Measurements from ENCODE around the gene BMPR1B. TPM values are rescaled to one million over a fixed set of nuclear protein-coding genes. Genes with fewer than 3 reads are reported as not detected.

BMPR1B gene
- total RNA-seq, 3 donors from 2014 or later (not counting 1 experiment from before 2014, with no cell fraction given), result 0.25 TPM; not detected in 2

GRCh38 chr4:94763005-94763404 is 5.2 kb downstream of the BMPR1B start:
- Mint-ChIP-seq H3K9me3 (no peaks in the 10 kb centered on the region), H3K4me3 (no peak overlapping the region), H3K4me1 (peaks cover 0 to 7% of the 10 kb centered on the region in 2 donors), H3K36me3 (no peaks in the 10 kb centered on the region), H3K27me3 (ENCODE audit: low read depth in 2 of 2) (peaks cover 34 to 76% of the 10 kb centered on the region in 2 donors), H3K27ac (no peak overlapping the region)
- intact Hi-C loops (cut with micrococcal nuclease), result no loop called here
- WGBS (ENCODE audit: insufficient coverage), result 84% methylated on average over 4 of the region's 4 CpGs
- TF ChIP-seq CTCF (IDR thresholded peaks at IDR 0.05), result no peak
- H3K4me1 ChIP-seq (ENCODE audit: control insufficient read depth, insufficient read depth, low read length), result no peaks in the 10 kb centered on the region
- no peak overlapping the region for H3K4me3 ChIP-seq (ENCODE audit: low read length)
- H3K27me3 ChIP-seq (ENCODE audit: control insufficient read depth, insufficient read depth, low read length), result peaks cover 13% of the 10 kb centered on the region
- ATAC-seq, result no peak
- DNase-seq, result no peak
- no peak overlapping the region for H3K27ac ChIP-seq (ENCODE audit: low read length)
- no peaks in the 10 kb centered on the region for H3K36me3 ChIP-seq (ENCODE audit: control insufficient read depth, insufficient read depth, low read length)
- no peaks in the 10 kb centered on the region for H3K9me3 ChIP-seq (ENCODE audit: control insufficient read depth, insufficient read depth, low read length)

- Mint-ChIP-seq H3K9me3 (no peaks in the 10 kb centered on the region), H3K27me3 (ENCODE audit: low read depth in 2 of 2) (peaks cover 35 to 73% of the 10 kb centered on the region in 2 donors), H3K4me3 (no peak overlapping the region), H3K27ac (no peak overlapping the region), H3K4me1 (peaks cover 0 to 6% of the 10 kb centered on the region in 2 donors), H3K36me3 (no peaks in the 10 kb centered on the region)
- Histone ChIP-seq H3K9me3 (ENCODE audit: control insufficient read depth, insufficient read depth, low read length) (no peaks in the 10 kb centered on the region), H3K36me3 (ENCODE audit: control insufficient read depth, insufficient read depth, low read length) (no peaks in the 10 kb centered on the region), H3K4me1 (ENCODE audit: control insufficient read depth, insufficient read depth, low read length) (no peaks in the 10 kb centered on the region), H3K4me3 (ENCODE audit: low read length) (no peak overlapping the region), H3K27ac (ENCODE audit: low read length) (no peak overlapping the region), H3K27me3 (ENCODE audit: control insufficient read depth, insufficient read depth, low read length) (peaks cover 13% of the 10 kb centered on the region)
- no peak for DNase-seq
- ATAC-seq, result no peak
- intact Hi-C loops (cut with micrococcal nuclease), result no loop called here
- no peak for TF ChIP-seq CTCF (IDR thresholded peaks at IDR 0.05)
- 83% methylated on average over 1 of the region's 3 CpGs for WGBS (ENCODE audit: insufficient coverage)
Measured at GRCh38 chr4:94763500-94763899, 5.7 kb downstream of the BMPR1B start.

- intact Hi-C loops (cut with micrococcal nuclease), result no loop called here
- H3K4me1 Mint-ChIP-seq, result no peaks in the 10 kb centered on the region
- no peak for DNase-seq
- Histone ChIP-seq H3K36me3 (ENCODE audit: control insufficient read depth, insufficient read depth, low read length) (no peaks in the 10 kb centered on the region), H3K4me1 (ENCODE audit: control insufficient read depth, insufficient read depth, low read length) (no peaks in the 10 kb centered on the region), H3K9me3 (ENCODE audit: control insufficient read depth, insufficient read depth, low read length) (no peaks in the 10 kb centered on the region), H3K27me3 (ENCODE audit: control insufficient read depth, insufficient read depth, low read length) (peaks cover 10% of the 10 kb centered on the region), H3K4me3 (ENCODE audit: low read length) (no peak overlapping the region), H3K27ac (ENCODE audit: low read length) (no peak overlapping the region)
- TF ChIP-seq CTCF (IDR thresholded peaks at IDR 0.05), result no peak
- no peak overlapping the region for H3K27ac Mint-ChIP-seq
- 76% methylated on average over 2 of the region's 2 CpGs for WGBS (ENCODE audit: insufficient coverage)
- peaks cover 30 to 67% of the 10 kb centered on the region in 2 donors for H3K27me3 Mint-ChIP-seq (ENCODE audit: low read depth in 2 of 2)
- no peaks in the 10 kb centered on the region for H3K36me3 Mint-ChIP-seq
- no peaks in the 10 kb centered on the region for H3K9me3 Mint-ChIP-seq
- ATAC-seq, result no peak
- no peak overlapping the region for H3K4me3 Mint-ChIP-seq
Measured at GRCh38 chr4:94764069-94764468, 6.3 kb downstream of the BMPR1B start.

GRCh38 chr4:94765174-94765573 is 7.4 kb downstream of the BMPR1B start:
- WGBS (ENCODE audit: insufficient coverage), result 100% methylated on average over 2 of the region's 3 CpGs

More at GRCh38 chr4:94765174-94765573, 7.4 kb downstream of the BMPR1B start:
- H3K9me3 ChIP-seq (ENCODE audit: control insufficient read depth, insufficient read depth, low read length), result no peaks in the 10 kb centered on the region
- H3K9me3 Mint-ChIP-seq, result no peaks in the 10 kb centered on the region
- H3K4me3 ChIP-seq (ENCODE audit: low read length), result no peak overlapping the region
- H3K27ac Mint-ChIP-seq, result no peak overlapping the region
- no peak overlapping the region for H3K27ac ChIP-seq (ENCODE audit: low read length)
- DNase-seq (no peak), ATAC-seq (no peak)
- H3K36me3 ChIP-seq (ENCODE audit: control insufficient read depth, insufficient read depth, low read length), result no peaks in the 10 kb centered on the region
- no peaks in the 10 kb centered on the region for H3K4me1 ChIP-seq (ENCODE audit: control insufficient read depth, insufficient read depth, low read length)
- no peaks in the 10 kb centered on the region for H3K4me1 Mint-ChIP-seq
- intact Hi-C loops (cut with micrococcal nuclease), result no loop called here
- H3K36me3 Mint-ChIP-seq, result no peaks in the 10 kb centered on the region
- peaks cover 29 to 56% of the 10 kb centered on the region in 2 donors for H3K27me3 Mint-ChIP-seq (ENCODE audit: low read depth in 2 of 2)
- peaks cover 7% of the 10 kb centered on the region for H3K27me3 ChIP-seq (ENCODE audit: control insufficient read depth, insufficient read depth, low read length)
- TF ChIP-seq CTCF (IDR thresholded peaks at IDR 0.05), result no peak
- no peak overlapping the region for H3K4me3 Mint-ChIP-seq

All from natural killer cell (primary cell).